GM19372 (cell line): ENCODE results near the gene FBLN5.
"Not testable (repeated sequence)": the region's sequence is repeated elsewhere in the genome, so short reads cannot be mapped to it uniquely, and the experiment has no call there.

ENCODE experiments used
- ATAC-seq: cut with Tn5 transposase; IDR thresholded peaks from one replicate; pipeline ENCODE4 v1.9.1; 2021; ENCODE audit warnings: mild to moderate bottlenecking, low read depth, moderate library complexity; ENCODE audit not compliant: unreplicated experiment

The FBLN5 gene

DNA sequence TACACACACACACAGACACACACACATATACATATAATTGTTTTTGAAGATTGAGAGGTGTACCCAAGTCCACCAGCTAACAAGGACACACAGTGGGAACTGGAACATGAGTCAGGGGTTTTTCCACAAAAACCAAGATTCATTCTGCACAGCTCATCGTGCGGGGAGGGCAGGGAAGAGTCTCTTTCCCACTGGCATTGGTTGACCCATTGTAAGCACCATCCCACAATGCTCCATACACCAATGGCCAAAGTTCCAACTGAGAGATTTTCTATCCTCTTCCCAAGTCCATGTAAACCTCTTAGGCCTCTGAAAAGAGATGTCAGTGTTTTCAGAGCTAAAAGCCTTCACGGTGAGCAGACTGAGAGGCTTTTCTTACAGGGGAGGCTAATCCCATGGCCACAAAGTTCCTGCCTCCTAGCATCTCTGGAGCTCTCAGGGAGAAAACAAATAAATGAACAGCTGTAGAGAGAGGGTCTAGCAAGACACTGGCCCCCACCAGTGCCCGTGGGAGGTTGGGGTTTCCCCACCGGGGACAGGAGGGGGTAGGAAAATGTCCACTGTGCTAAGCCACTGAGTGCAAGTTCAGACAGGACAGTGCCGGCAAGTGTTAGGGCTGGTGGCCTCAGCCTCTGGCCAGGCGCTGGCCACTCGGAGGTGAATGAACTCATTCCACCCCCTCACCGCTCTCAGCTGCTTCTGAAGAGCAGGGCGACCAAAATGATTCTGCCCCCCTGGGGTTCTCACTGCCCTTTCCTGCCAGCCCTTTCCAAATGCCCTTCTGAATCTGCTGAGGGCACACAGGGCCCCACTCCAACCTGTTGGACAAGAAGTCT lies 58.6 kb downstream of the FBLN5 start:
- ATAC-seq = no peak

DNA sequence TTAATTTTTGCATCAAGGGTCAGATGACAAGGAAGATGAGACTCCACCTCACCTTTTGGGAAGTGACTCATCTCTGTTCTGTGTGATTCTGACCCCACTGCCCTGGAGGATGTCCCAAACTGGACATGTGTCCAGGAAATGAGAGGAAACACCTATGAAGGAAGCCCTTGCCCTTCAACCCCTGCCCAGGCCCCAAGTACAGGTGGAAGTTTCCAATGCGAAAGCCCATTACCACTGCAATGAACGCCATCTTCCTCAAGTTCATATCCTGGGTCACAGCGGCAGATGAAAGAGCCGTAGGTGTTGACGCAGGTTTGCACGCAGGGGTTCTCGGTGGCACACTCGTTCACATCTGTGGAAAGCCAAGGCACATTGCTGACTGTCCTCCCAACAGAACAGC lies 60.5 kb downstream of the FBLN5 start:
- no peak for ATAC-seq

GRCh38 chr14:91885839-91886238 lies 61.7 kb downstream of the FBLN5 start:
- no peak for ATAC-seq

DNA sequence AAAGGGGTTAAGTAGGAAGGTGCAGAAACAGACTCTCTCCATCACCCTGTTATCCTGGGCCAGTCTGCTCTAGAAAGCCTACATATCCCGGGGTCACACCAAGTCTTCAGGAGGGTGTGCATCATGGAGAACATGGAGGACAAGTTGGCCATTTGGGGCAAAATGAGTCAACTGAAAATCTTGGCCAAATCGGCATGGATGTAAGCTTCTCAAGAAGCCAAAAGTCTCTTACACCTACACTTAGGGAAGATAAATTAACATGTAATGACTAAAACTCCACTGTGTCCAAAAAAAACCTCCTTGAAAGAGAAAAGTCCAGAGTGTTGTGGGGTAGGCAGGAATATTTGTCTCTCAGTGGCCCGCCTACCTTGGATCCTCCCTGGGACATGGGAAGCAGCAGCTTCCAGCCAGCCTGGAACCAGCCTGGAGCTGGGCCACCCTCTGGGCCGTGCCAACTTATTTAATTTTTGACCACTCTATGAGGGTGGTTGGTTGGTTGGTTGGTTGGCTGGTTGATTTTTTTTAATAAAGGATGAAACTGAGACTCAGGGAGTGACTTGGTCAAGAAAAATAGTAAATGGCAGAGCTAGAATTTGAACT lies 62.3 kb downstream of the FBLN5 start:
- no peak for ATAC-seq

GRCh38 chr14:91884664-91885063 lies 62.8 kb downstream of the FBLN5 start:
- ATAC-seq = no peak

- ATAC-seq = no peak
Observed at GRCh38 chr14:91883753-91884152, 63.7 kb downstream of the FBLN5 start.

GRCh38 chr14:91882776-91883175 lies 64.7 kb downstream of the FBLN5 start:
- ATAC-seq = no peak

GRCh38 chr14:91882369-91882768 lies 65.1 kb downstream of the FBLN5 start:
- ATAC-seq = no peak

DNA sequence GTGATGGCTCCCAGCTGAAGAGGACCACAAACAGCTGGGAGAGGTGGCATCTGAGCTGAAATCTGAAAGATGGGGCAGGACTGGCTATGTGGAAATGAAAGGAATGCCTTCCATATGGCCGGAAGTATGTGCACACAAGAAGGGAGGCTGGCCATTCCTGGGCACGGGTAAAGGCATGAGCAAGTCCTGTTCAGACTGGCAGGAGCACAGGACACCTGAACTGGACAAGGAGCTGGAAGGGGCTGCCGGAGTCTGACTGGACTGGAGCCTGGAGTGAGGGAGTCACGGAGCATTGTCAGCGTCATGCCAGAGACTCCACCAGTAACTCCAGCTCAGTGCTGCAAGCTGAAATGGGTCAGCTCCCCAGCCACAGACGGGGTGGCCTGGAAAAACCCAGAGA lies 68.3 kb downstream of the FBLN5 start:
- no peak for ATAC-seq

GRCh38 chr14:91878274-91878673 lies 69.2 kb downstream of the FBLN5 start:
- ATAC-seq = no peak

DNA sequence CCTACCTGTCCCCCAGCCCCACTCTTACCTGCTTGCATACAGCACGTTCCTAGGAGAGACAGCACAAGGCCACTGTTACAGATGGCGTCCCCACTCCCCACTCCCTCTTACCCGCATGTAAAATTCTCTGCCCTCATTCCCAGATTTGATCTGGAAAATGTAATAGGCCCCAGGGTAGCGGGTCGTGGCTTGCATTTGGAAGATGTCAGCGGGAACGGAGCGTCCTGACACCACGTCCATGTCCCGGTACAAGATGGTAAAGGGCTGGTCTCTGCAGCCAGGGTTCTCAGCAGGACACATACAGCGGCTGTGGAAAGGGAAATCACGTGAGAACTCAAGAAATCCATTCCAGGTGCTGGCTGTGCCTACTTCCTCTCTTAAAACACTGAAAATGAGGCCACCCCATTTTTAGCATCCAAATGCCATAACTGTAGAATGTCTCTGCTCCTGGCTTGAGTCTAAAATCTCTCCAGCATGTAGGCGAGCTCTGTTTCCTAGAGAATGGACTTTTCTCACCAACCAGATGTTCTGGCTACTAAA lies 70.0 kb downstream of the FBLN5 start:
- ATAC-seq = no peak

GRCh38 chr14:91876492-91876891 lies 71.0 kb downstream of the FBLN5 start:
- ATAC-seq = no peak

- no peak for ATAC-seq
Observed at GRCh38 chr14:91875525-91876286, 71.8 kb downstream of the FBLN5 start.

- peak; percentile 84 for ATAC-seq
Observed at GRCh38 chr14:91873471-91874415, 73.8 kb downstream of the FBLN5 start.

DNA sequence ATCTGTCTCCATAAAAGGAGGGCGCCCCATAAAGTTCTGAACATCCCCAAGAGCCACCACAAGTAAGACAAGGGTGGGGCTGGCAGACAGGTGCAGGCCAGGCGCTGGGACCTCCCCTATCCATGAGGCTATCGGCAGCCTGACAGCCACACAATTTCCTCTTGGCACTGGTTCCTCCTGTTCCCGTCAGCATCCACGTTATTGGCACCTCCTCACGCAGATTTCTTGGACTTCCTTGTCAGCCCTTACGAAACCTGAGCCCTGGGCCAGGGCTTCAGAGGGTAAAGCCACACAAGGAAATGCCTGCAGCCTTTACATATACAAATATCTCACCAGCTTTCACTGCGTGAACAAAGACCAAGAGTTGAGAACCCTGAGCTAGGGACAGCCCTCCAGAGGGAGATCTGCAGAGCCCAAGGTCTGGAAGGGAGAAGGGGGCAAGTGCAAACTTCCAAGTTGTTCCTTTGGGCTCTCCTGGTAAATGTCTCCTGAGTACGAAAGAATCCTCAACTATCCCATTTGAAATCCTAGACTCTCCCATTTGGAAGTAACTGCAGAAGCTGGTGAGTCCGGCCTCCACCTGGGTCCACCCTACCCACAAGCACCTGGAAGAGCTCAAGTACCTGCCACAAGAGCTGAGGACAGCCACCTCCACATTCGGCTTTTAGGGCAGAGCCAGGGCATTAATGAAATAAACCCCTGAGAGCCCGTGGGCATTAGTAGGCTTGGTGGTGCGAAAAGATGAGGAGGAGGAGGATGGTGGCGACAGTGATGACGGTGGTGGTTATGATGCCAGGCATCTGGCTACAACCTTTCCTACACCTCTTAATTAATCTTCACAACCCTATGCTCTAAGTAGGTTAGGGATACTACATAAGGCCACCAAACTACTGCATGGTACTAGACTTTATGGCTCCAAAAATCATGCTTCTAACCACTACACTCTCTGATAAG lies 74.7 kb downstream of the FBLN5 start:
- ATAC-seq = no peak

GRCh38 chr14:91872011-91872501 lies 75.4 kb downstream of the FBLN5 start:
- ATAC-seq = peak; percentile 35

DNA sequence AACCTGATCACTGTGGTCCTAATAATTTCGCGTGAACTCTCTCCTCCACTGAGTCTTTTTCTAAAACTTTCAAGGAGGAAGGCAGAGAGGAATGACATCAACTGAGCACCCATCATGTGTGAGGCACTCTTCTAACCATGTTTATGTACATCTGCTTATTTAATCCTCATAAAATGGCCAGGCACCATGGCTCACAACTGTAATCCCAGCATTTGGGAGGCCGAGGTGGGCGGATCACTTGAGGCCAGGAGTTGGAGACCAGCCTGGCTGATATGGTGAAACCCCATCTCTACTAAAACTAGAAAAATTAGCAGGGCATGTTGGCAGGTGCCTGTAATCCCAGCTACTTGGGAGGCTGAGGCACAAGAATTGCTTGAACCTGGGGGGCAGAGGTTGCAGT lies 76.1 kb downstream of the FBLN5 start:
- ATAC-seq = not testable (repeated sequence)

DNA sequence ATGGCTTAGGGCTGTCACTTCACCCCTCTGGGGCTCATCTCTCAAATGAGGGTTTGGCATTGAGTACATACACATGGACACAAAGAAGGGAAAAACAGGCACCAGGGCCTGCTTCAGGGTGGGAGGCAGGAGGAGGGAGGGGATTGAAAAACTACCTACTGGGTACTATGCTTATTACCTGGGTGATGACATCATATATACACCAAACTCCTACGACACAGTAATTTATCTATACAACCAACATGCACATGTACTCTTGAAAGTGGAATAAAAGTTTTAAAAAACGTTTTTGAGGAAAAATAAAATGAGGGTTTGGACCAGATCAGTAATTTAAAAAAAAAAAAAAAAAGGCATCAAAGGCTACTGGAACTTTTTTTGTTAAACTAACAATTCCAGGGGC lies 76.6 kb downstream of the FBLN5 start:
- no peak for ATAC-seq

DNA sequence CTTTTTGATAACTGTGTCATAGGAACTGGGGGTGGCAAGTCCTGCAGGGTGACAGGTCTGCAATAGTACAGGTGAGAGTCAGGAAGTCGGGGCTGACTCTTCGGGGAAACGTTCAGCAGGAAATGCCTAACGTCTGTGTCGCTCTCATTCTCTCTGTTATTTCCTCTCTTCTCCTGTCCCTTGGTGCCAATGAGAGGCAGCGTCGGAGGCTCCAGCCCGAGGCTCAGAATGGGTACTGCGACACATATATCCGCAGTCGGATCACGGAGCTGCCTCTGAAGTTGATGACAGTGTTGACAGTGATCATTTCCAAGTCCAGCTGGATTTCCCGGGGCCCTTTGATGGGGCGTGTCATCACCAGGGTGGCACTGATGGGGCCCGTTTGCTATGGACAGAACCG lies 77.5 kb downstream of the FBLN5 start:
- no peak for ATAC-seq
